Right atrium auricular region (tissue), 2 donors: Measurements from ENCODE around the gene IFITM2. TPM values are rescaled to one million over a fixed set of nuclear protein-coding genes. Genes with fewer than 3 reads are reported as not detected.
"Not testable (repeated sequence)": the region's sequence is repeated elsewhere in the genome, so short reads cannot be mapped to it uniquely, and the experiment has no call there.

Source experiments
- DNase-seq: peaks from one replicate; pipeline ENCODE4 v3.0.0-alpha.2; 2019; ENCODE audit warnings: low spot score
- H3K27ac ChIP-seq, 2 donors: fragments of 200-600 bp; sonication (generic); 1 replicate in 1 of 2; 2 replicates in 1 of 2; pipeline ENCODE4 v1.5.1; 2016 to 2019
- H3K27me3 ChIP-seq, 2 donors: fragments of 200-600 bp; sonication (generic); one replicate each; pipeline versions ENCODE4 v1.5.1 to v1.6.0; 2017 to 2019
- H3K36me3 ChIP-seq: fragments of 200-600 bp; sonication (generic); one replicate; pipeline ENCODE4 v1.5.1; 2016
- H3K4me1 ChIP-seq, 2 donors: fragments of 200-600 bp; sonication (generic); one replicate each; pipeline versions ENCODE4 v1.5.1 to v1.6.0; 2017 to 2019
- H3K4me3 ChIP-seq, 2 donors: fragments of 200-600 bp; sonication (generic); 1 replicate in 1 of 2; 2 replicates in 1 of 2; pipeline ENCODE4 v1.5.1; 2017 to 2019; ENCODE audit warnings: mild to moderate bottlenecking in 1 of 2, moderate library complexity in 1 of 2
- H3K9me3 ChIP-seq, 2 donors: fragments of 200-600 bp; sonication (generic); one replicate each; pipeline ENCODE4 v1.5.1; 2019
- total RNA-seq, 2 donors: library from RNA; depleted of rRNA; stranded (reverse); fragments of >200 nt; gene quantifications; one replicate each; pipeline ENCODE4 v1.1.0, GENCODE V29; 2016
- TF ChIP-seq, protein P1 (sequence below), 2 donors: fragments of 200-600 bp; sonication (generic); IDR thresholded peaks; one replicate each; pipeline ENCODE4 v1.5.1; 2019; ENCODE audit warnings: antibody characterized with exemption in 2 of 2

Gene IFITM2
- total RNA-seq, 2 donors from 2014 or later: 120 to 296 TPM

DNA sequence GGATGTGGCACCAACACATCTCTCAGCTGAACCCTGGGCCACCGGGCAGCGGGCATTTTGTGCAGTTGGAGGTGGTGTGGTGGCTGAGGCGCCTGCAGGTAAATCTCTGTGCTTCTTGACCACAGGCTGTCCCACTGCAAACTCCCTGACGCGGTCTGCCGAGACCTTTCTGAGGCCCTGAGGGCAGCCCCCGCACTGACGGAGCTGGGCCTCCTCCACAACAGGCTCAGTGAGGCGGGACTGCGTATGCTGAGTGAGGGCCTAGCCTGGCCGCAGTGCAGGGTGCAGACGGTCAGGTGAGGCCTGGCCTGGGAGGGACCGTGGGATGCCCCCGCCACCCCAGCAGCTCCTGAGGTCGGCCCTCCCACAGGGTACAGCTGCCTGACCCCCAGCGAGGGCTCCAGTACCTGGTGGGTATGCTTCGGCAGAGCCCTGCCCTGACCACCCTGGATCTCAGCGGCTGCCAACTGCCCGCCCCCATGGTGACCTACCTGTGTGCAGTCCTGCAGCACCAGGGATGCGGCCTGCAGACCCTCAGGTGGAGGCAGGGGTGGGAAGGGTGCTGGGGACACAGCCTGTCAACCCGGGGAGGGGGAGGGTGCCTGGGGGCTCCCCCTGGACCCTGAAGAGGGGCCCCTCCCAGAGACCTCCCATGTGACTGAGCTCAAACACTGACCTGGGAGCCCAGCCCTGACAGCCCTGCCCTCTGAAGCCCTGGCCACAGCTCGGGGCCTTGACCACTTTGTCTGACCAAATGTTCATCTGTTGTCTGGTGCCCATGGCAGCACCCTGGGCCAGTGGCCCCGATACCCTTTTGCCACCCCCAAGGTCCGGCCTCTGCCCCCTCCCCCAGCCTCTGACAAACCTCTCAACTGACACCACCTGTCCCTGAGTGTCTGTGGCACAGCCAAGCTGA, 23.3 kb upstream of the IFITM2 start:
- Histone ChIP-seq H3K36me3 (no peaks in the 10 kb centered on the region), H3K9me3 (no peaks in the 10 kb centered on the region), H3K4me3 (no peak overlapping the region), H3K27ac (no peak overlapping the region), H3K4me1 (peaks cover 0 to 29% of the 10 kb centered on the region in 2 donors), H3K27me3 (peaks cover 23 to 34% of the 10 kb centered on the region in 2 donors)
- DNase-seq: no peak
- TF ChIP-seq, protein P1, sequence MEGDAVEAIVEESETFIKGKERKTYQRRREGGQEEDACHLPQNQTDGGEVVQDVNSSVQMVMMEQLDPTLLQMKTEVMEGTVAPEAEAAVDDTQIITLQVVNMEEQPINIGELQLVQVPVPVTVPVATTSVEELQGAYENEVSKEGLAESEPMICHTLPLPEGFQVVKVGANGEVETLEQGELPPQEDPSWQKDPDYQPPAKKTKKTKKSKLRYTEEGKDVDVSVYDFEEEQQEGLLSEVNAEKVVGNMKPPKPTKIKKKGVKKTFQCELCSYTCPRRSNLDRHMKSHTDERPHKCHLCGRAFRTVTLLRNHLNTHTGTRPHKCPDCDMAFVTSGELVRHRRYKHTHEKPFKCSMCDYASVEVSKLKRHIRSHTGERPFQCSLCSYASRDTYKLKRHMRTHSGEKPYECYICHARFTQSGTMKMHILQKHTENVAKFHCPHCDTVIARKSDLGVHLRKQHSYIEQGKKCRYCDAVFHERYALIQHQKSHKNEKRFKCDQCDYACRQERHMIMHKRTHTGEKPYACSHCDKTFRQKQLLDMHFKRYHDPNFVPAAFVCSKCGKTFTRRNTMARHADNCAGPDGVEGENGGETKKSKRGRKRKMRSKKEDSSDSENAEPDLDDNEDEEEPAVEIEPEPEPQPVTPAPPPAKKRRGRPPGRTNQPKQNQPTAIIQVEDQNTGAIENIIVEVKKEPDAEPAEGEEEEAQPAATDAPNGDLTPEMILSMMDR (IDR thresholded peaks at IDR 0.05): no peak

DNA sequence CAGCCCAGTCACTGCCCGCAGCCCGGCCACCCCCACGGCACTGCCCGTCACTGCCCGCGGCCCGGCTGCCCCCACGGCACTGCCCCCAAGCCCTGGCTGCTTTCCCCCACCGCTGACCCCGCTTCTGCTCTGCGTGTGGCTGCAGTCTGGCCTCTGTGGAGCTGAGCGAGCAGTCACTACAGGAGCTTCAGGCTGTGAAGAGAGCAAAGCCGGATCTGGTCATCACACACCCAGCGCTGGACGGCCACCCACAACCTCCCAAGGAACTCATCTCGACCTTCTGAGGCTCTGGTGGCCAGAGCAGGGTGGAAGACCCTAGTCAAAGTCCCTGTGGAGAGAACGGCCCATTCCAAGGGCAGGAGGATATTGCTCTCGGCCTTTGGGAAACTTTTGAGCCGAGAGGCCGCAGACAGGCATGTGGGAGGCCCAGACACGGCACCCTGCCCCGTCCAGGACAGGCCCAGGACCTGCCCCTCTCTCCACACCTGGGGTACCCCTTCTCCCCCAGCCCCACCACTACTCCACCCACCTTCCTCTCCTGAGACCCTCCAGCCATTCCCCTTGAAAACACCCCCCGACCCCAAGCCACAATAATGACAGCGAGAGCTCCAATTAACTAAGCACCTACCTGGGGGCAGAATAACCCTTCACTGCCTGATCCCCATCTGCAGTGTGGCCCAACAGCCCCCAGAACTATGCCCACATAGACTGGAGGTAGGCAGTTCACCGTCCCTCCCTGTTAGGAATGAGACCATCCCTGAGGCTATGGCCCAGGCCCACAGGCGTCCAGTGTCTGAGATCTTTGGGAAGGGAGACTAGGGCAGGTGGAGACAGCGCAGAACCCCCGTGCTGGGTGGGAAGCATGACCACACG, 22.4 kb upstream of the IFITM2 start:
- TF ChIP-seq, protein P1 (IDR thresholded peaks at IDR 0.05): no peak
- H3K36me3 ChIP-seq: no peaks in the 10 kb centered on the region
- no peak overlapping the region for H3K4me3 ChIP-seq
- peaks cover 0 to 29% of the 10 kb centered on the region in 2 donors for H3K4me1 ChIP-seq
- DNase-seq: no peak
- peaks cover 18 to 25% of the 10 kb centered on the region in 2 donors for H3K27me3 ChIP-seq
- no peaks in the 10 kb centered on the region for H3K9me3 ChIP-seq
- no peak overlapping the region for H3K27ac ChIP-seq

DNA sequence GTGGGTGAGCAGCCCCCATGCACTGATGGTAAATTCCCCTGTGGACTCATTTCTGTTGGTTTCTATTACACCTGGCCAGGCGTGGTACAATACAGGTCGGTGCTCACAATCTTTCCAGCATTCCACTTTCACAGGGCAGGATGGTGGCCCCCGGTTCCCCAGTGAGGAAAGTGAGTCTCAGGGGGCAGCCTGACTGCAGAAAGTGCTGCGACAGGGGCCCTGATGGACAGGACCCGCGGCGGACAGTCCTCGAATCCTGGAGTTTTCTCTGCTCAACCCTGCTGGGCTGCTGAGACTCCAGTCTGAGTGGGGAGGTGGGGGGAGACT, 21.8 kb upstream of the IFITM2 start:
- Histone ChIP-seq H3K27me3 (peaks cover 15 to 19% of the 10 kb centered on the region in 2 donors), H3K9me3 (no peaks in the 10 kb centered on the region), H3K4me1 (peaks cover 0 to 23% of the 10 kb centered on the region in 2 donors), H3K36me3 (no peaks in the 10 kb centered on the region), H3K27ac (no peak overlapping the region), H3K4me3 (no peak overlapping the region)
- no peak for DNase-seq
- TF ChIP-seq, protein P1 (IDR thresholded peaks at IDR 0.05): no peak

DNA sequence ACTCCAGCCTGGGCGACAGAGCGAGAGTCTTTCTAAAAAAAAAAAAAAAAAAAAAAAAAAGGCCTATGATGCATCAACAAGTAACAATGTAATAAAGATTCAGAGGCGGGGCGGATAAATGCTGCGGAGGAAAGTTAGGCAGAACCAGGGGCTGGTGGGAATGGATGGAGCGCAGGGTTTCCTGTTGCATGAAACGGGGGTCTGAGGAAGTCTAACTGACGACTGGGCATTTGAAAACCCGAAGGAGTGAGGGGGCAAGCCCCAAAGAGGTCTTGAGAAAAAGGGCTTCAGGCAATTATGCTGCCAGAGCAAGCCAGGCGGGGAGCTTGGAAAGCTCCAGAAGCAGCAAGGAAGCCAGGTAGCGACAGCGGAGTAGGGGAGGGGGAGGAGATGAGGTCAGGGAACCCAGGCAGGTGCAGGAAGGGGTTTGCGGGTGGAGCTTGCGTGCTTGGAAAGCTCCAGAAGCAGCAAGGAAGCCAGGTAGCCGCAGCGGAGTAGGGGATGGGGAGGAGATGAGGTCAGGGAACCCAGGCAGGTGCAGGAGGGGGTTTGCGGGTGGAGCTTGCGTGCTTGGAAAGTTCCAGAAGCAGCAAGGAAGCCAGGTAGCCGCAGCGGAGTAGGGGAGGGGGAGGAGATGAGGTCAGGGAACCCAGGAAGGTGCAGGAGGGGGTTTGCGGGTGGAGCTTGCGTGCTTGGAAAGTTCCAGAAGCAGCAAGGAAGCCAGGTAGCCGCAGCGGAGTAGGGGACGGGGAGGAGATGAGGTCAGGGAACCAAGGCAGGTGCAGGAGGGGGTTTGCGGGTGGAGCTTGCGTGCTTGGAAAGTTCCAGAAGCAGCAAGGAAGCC, 20.4 kb upstream of the IFITM2 start:
- DNase-seq, H3K36me3 ChIP-seq, H3K27me3 ChIP-seq, H3K27ac ChIP-seq, H3K9me3 ChIP-seq, H3K4me3 ChIP-seq: not testable (repeated sequence)
- H3K4me1 ChIP-seq: peaks cover 0 to 23% of the 10 kb centered on the region in 2 donors

DNA sequence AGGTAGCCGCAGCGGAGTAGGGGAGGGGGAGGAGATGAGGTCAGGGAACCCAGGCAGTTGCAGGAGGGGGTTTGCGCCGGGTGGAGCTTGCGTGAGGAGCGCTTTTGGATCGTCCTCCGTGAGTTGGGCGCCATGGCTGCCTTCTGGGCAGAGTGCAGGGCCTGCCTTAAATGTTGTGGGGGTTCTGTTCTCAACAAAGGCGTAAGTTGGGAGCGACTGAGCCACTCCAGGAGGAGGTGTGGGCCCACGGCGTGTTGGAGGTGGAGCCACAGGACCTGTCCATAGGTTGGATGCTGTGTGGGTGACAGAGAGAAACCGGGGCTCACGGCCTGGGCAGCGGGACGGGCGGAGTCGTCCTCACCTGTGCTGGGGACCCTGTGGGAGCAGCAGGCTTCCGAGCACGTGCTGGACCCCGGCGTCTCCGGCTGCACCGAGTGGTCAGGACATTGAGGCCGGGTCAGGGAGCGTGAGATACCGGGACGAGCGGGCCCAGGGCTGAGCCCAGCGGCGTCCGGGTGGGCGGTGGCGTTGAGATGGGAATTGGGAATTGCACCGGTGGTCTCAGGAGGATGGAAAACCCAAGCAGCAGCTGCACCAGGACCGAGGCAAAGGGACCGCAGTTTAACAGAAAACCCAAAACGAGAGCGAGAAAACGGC, 19.7 kb upstream of the IFITM2 start:
- DNase-seq: no peak
- Histone ChIP-seq H3K4me3 (peak overlapping the region; percentile 62 to 79), H3K36me3 (no peaks in the 10 kb centered on the region), H3K27me3 (peaks cover 0 to under 1% of the 10 kb centered on the region in 2 donors), H3K27ac (peak overlapping the region in 1 of 2 donors; percentile 68), H3K4me1 (peaks cover 0 to 23% of the 10 kb centered on the region in 2 donors), H3K9me3 (no peaks in the 10 kb centered on the region)
- TF ChIP-seq, protein P1 (IDR thresholded peaks at IDR 0.05): no peak
